Activated T-helper 9 cell treated with anti-CD3 and anti-CD28 coated beads, Interleukin-2, amount 50 U/mL, for 16 hours (primary cell): ENCODE measurements around the gene LIN7B.
"Not testable (repeated sequence)": the region's sequence is repeated elsewhere in the genome, so short reads cannot be mapped to it uniquely, and the experiment has no call there.

Source experiments
- DNase-seq: peaks from one replicate; pipeline ENCODE4 v3.0.0-alpha.2; 2020; ENCODE audit warnings: low read depth

Gene LIN7B

GRCh38 chr19:49118565-49119410 is 4.6 kb downstream of the LIN7B start, which contains the start of gene C19orf73:
Gene C19orf73 (minus strand): TSS chr19:49119143. CDS start chr19:49119022, 121 bp downstream.
- DNase-seq: peak; percentile 93

DNA sequence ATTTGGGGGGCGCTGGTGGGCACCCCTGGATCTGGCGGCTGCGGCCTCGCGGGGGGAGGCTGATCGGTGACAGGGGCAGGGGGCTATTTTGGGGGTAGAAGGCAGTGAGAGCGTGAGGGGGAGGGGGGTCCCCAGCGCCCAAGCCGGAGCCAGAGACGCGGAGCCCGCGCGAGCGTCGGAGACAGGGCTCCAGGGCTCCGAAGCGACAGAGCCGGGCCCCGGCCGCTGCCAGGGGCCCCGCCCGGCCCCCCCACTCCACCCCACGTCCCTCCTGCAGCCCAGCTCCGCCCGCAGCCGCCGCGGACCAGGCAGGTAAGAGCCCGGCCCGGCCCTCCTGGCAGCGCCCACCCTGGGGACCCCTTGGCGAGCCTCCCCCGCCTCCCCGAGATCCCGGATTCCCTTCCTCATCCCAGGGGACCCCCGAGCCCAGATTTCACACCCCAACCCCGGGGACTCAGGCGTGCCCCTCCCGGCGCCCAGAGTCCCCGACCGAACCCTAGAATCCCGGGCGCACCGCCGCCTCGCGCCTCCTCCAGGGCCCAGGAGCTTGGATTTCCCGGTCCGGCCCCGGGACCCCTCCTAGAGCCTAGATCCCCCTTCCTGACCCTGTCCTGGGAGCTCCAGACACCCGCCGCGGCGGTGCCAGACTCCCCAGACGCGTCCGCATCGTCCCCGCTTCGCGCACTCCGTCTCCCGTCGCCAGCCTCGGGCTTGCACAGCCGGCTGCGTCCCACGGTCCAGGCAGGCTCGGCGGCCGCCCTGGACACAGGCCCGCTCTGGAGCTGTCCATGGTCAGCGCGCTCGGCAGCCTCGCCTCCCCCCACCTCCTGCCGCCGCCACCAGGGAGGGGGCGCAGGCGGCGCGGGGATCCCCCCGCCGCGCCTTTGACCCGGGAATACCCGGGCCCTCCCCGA is 5.5 kb downstream of the LIN7B start, which contains the start of gene PPFIA3:
TSS of gene PPFIA3 (plus strand) at position 134 of the 914 bp plus-strand sequence. CDS start 8,330 bp downstream, outside the sequence.
- peak; percentile 8 for DNase-seq

DNA sequence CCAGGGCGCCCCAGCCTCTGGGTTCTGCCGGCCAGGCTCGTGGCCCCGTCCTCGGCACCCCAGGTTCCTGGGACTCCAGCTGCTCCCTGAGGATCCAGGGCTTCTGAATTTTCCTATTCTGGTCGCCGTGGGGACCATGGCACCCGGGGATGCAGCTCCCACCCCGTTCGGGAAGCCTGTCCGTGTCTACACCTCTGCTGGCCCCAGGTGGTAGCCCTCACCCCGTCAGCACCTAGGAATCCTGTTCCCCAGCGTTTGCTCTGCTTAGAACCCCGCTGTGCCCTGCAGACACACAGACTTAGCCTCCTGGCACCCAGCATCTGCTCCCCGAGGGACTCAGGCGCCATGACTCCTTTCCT is 6.1 kb downstream of the LIN7B start:
- DNase-seq: no peak

GRCh38 chr19:49120868-49121267 is 6.7 kb downstream of the LIN7B start:
- DNase-seq: no peak

DNA sequence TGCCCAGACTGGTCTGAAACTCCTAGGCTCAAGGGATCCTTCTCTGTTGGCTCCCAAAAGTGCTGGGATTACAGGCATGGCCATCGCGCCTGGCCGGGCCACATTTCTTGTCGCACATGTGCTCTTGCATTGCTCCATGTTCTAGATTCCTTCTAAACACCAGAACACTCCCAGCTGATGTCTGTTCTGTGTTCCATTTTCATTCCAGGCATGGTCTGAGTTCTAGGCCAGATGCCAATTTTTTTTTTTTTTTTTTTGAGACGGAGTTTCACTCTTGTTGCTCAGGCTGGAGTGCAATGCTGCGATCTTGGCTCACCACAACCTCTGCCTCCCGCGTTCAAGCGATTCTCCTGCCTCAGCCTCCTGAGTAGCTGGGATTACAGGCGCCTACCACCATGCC is 7.7 kb downstream of the LIN7B start:
- not testable (repeated sequence) for DNase-seq

DNA sequence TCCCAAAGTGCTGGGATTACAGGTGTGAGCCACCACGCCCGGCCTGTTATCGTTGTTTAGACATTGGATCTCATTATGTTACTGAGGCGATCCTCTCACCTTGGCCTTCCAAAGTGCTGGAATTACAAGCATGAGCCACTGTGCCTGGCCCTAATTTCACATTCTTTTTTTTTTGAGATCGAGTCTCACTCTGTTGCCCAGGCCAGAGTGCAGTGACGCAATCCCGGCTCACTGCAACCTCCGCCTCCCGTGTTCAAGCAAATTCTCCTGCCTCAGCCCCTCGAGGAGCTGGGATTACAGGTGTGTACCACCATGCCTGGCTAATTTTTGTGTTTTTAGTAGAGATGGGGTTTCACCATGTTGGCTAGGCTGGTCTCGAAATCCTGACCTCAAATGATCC is 9.1 kb downstream of the LIN7B start:
- DNase-seq: not testable (repeated sequence)

- DNase-seq: no peak
Measured at GRCh38 chr19:49125025-49125731, 11.0 kb downstream of the LIN7B start.

GRCh38 chr19:49126575-49126974 is 12.4 kb downstream of the LIN7B start:
- no peak for DNase-seq

DNA sequence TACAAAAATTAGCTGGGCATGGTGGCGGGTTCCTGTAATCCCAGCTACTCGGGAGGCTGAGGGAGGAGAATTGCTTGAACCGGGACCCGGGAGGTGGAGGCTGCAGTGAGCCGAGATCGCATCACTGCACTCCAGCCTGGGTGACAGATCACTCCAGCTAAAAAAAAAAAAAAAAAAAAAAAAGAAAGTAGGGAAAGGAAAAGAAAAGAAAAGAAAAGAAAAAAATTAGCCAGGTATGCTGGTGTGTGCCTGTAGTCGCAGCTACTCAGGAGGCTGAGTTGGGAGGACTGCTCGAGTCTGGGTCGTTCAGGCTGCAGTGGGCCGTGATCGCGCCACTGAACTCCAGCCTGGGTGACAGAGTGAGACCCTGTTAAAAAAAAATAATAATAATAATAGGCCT is 13.1 kb downstream of the LIN7B start:
- not testable (repeated sequence) for DNase-seq

- DNase-seq: peak; percentile 91
Measured at GRCh38 chr19:49127674-49128544, 13.7 kb downstream of the LIN7B start.

GRCh38 chr19:49128545-49129237 is 14.5 kb downstream of the LIN7B start:
- no peak for DNase-seq

- DNase-seq: no peak
Measured at GRCh38 chr19:49129238-49129583, 15.0 kb downstream of the LIN7B start.

- no peak for DNase-seq
Measured at GRCh38 chr19:49130325-49130724, 16.2 kb downstream of the LIN7B start.

- DNase-seq: no peak
Measured at GRCh38 chr19:49132974-49133609, 18.9 kb downstream of the LIN7B start.

- DNase-seq: peak; percentile 21
Measured at GRCh38 chr19:49133621-49134454, 19.7 kb downstream of the LIN7B start.

DNA sequence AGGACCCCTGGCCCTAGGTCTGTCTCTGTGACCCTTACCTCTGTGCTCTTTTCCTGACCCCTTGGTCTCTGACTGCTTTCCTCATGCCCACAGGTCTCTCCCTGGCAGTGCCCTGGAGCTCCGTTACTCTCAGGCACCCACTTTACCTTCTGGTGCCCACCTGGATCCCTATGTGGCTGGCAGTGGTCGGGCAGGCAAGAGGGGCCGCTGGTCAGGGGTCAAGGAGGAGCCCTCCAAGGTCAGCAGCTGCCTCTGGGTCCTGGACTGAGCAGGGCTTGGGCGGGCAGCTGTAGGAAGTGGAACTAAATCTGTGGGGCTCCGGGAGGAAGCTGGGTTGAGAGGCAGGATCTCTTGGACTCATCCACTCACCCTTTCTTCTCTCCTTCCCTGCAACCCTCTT is 21.5 kb downstream of the LIN7B start:
- no peak for DNase-seq

- no peak for DNase-seq
Measured at GRCh38 chr19:49136771-49137171, 22.6 kb downstream of the LIN7B start.

GRCh38 chr19:49140951-49141350 is 26.8 kb downstream of the LIN7B start:
- DNase-seq: no peak

GRCh38 chr19:49141352-49141751 is 27.2 kb downstream of the LIN7B start:
- no peak for DNase-seq
